GM19193 (cell line): Measurements from ENCODE around the gene TRIM31.

Experiments
- POLR2A ChIP-seq: IDR thresholded peaks from 4 replicates; pipeline ENCODE4 v1.6.1; 2011; ENCODE audit not compliant: insufficient read depth, insufficient read length; ENCODE audit errors: extremely low read depth

Gene TRIM31

GRCh38 chr6:30062471-30063178, 50.3 kb downstream of the TRIM31 start:
- TF ChIP-seq POLR2A: no peak

DNA sequence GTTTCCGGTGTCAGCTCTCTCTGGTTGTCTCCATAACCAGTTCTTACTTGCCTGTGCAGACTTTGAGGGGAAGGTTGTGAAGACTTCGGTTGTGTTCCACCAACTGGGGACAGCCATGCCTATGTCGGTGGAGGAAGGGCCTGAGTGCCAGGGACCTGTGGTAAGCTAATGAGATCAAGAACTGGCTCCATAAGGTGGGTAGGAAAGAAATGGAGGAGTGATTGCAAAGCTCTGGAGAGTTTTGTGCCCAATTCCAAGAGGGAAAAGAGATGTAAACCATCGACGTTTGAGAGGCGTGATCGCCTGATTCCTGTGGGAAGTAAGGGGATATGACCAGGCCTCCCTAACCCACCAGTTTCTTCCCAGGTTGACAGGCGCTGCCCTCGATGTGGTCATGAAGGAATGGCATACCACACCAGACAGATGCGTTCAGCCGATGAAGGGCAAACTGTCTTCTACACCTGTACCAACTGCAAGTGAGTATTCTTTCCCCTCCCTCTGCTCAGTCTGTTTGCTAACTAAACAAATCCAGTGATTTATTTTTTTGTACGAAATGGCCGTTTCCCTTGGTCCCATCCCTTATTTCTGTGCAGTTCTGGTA, 50.9 kb downstream of the TRIM31 start:
- TF ChIP-seq POLR2A: no peak

GRCh38 chr6:30061092-30061857, 51.6 kb downstream of the TRIM31 start, which contains the start of gene POLR1H:
Gene POLR1H, plus strand, starts transcription at chr6:30061265. Its CDS starts 260 bp downstream, at chr6:30061525.
- TF ChIP-seq POLR2A: peak; percentile 90

DNA sequence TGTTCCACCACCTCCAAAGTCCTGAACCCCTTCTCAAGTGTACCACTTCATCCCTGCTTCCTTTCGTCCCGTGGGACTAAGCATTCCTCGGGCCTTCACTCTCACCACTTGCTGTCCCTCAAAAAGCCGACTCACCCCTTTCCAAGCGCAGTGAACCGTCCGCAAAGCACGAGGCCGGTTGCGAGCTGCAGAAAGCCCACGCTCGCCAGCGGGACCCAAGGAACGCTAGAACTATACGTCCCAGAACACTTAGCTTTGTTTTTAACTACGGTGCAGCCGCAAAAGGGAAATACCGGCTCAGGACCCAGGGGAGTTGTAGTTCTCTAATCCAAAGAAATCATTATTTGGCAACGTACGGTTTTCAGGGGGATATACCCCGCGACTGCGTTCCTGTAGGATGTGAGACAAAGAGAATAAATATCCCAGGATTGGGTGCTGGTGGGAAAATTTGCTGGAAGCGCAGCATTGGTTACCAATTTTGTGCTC, 52.2 kb downstream of the TRIM31 start:
- no peak for TF ChIP-seq POLR2A

DNA sequence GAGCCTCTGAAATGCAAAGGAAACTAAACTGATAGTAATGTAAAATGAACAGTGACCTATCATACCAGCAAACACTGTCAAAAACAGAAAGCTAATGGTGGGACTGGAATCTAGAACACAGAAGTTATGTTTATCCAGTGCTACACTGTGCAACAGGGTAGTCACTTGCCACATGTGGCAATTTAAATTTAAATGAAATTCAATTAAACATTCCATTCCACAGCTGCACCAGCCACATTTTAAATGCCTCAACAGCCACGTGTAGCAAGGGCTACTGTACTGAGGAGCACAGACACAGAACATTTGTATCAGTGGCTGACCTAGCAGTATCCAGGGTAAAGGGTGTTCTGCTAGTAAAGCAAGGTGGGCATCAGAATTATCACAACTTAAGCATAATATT, 57.4 kb downstream of the TRIM31 start:
- no peak for TF ChIP-seq POLR2A

DNA sequence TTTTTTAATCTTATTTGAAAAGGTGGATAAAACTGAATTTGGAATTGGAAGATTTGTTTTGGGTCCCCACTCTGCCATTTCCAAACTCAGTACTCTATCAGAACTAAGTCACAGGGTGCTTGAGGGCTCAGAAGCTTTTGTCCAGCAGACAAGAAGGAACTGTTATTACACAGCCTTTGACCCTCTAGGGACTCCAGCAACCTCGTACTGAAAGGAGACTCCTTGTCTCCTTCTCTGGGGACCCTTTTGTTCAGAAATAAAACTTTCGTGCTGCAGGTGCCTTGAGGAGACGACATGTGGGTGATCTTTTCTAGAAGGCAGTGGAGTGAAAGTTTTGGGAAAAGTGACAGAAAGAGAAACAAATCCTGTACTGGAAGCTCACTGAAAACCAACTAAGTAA, 59.2 kb downstream of the TRIM31 start:
- TF ChIP-seq POLR2A: no peak
